HG03378 (cell line): ENCODE data around the gene FHDC1.

Source experiments
- ATAC-seq: cut with Tn5 transposase; IDR thresholded peaks from one replicate; pipeline ENCODE4 v1.9.1; 2021; ENCODE audit warnings: mild to moderate bottlenecking, moderate library complexity; ENCODE audit not compliant: unreplicated experiment

Gene FHDC1

DNA sequence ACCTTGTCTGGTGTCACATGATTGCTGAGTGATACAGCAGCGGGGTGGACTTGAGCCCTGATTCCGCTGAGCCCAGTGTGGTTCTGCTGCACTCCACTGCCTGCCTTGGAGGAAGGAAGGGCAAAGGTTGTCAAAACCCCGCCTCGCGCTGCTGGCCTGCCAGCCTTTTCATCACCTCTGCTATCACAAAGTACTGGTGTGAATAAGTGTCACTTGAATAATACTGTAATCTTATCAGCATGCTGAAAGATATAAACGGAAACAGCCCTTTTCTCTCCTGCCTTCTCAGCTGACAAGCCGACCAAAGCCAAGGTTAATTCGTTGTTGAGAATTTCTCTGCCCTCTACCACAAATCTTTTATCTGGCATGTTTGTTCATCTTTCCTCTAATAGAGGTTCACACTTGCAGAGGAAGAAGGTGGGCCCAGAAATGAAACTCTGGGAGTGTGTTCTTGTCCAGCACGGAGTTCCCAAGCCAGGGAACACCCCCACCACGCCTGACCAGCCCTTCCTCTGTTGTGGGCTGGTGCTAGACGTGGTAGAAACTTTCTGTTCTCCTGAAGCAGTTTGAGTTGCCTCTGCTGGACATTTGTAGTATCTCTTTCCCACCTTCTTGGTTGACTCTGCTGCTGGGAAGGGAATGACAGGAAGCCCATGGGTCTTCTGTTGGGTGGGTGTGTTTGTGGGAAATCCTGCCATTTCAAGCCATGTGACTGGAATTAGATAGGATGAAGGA is 21.5 kb downstream of the FHDC1 start:
- no peak for ATAC-seq

DNA sequence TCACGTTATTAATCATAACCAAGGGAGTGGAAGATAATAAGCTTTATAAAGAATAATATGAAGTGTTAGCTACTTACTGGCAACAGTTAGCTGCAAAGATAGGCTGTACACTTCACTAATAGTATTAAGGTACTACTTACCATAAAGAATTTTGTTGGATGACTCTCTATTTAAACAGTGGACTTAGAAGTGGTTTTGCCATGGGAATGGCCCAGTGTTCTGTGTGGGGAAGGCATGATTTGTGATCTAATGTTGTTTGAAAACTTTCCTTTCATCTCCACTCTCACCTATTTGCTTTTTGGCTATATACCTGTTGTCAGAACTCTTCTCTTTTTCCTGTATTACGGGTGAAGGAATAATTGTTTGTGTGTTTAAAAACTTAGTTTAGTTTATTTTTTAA is 23.0 kb downstream of the FHDC1 start:
- ATAC-seq = no peak

- ATAC-seq = no peak
Measured at GRCh38 chr4:152960082-152960481, 24.0 kb downstream of the FHDC1 start.

DNA sequence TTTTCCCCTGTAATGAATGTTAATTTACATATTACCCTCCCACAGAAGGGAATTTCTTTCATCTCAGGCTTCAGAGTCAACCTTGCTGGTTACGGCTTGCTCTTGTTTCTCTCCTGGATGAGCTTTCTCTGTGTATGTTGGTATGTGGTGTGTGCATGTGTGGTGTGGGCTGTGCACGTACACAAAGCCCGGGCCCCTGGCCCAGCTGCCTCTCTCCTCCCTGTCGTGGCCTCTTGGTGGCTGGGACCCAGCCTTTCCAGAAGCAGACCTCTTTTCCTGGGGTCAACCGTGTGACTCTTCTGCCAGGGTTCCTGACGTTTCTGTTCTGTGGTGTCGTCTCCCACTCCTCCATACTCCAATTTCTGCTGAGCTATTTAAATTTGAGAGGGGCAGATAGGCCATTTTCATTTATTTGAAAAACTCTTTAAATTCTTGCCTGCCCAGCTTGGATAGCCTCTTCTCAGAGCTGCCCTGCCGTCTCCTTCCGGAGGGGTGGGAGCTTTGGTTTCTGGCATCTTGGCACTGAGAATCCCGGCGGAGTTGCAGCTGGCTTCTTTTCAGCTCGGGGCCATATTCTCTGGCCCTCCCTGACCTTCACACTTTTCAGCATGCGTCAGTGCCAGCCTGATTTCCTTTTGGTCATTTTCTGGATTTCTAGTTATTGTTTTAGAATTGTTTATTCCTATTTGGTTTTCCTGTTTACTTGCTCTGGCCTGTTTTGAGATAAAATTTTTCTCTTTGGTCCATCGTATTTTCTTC is 25.1 kb downstream of the FHDC1 start:
- no peak for ATAC-seq

DNA sequence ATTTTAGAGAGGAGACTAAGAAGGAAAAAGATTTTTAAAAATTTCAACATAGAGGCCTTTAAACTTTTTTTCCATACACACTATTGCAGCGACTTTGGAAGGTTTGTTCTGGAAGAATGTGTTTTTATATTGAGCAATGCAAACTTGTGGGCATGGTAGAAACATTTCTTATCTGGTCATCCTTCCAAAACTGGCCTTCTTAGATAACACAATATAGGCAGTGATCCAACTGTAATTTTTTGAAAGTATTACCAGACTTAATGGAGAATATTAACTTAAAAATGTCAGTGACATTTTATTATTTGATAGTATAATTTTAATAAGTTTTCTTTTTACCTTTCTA is 25.6 kb downstream of the FHDC1 start:
- no peak for ATAC-seq

DNA sequence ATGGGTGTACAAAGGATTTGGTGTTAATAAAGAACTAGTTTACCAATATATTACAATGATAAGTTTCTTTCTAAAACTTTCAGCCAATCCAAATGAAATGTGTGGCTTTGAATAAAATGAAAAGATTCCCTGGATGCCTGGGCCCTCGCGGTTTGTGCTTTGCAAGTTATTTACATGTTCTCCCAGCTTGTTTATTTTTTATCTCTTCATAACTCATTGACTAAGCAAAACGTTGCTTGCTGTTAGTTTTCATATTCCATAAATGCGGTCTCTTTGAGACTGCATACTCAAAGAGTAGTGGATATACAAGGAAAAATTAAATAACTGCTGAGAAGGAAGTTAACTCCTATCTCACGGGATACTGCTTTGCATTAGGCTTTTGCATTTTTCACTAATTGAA is 26.0 kb downstream of the FHDC1 start:
- ATAC-seq = no peak

- ATAC-seq = no peak
Measured at GRCh38 chr4:152964335-152964734, 28.2 kb downstream of the FHDC1 start.

GRCh38 chr4:152965611-152966010 is 29.5 kb downstream of the FHDC1 start:
- ATAC-seq = no peak

DNA sequence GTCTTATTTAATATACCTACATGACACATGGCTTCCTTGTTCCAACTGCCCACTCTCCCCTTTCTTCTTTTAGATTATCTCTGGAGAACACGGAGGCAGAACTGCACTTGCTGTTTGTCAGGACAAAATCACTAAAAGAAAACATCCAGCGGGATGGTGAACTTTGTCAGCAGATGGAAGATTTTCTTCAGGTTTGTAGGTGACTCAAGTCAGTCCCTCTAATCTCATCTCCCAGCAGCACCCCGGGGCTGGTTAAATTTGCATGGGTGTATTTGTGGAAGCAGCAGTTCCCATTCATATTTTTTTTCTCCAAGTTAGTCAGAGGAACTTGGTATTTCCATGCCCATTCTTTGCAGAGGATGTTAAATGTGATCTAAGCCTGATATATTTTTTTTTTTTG is 31.8 kb downstream of the FHDC1 start:
- no peak for ATAC-seq

DNA sequence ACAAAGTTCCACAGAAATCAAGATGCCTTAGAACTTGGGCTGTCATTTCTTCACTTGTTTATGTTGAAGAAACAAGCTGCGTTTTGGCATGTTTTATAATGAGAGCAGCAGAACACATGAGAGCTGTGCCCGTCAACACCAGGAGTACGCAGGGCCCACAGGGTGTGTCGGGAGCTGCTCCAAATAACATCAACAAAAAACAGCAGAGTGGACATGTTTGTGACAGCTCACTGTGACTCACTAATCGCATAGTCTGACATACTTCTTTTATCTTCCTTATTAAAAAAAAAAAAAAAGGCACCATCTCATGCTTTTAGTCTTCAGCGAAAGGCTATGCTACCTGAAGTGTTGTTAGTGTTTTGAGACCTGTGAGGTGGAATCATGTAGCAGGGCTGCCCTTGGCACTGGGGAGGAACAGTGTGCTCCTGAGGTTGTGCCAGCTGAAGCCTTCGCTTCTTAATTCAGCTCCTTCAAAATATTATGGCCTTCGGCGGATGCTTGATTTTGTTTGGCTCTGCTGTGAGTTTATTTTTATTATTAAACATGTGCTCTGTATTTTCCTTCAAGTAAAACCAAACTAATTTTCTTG is 32.8 kb downstream of the FHDC1 start:
- ATAC-seq = no peak

GRCh38 chr4:152970102-152970820 is 34.1 kb downstream of the FHDC1 start:
- no peak for ATAC-seq

DNA sequence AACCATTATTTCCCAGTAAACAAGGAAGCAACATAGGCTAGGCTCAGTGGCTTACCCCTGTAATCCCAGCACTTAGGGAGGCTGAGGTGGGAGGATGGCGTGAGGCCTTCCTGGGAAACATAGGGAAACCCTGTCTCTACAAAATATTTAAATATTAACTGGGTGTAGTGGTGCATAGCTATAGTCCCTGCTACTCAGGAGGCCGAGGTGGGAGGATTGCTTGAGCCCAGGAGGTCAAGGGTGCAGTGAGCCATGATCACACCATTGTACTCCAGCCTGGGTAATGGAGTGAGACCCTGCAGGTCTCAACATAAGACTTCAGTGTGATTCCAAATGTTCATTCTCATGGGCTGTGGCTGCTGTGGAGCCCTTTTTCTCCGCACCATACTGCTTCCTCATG is 34.9 kb downstream of the FHDC1 start:
- no peak for ATAC-seq

- no peak for ATAC-seq
Measured at GRCh38 chr4:152972821-152973628, 36.9 kb downstream of the FHDC1 start.

- ATAC-seq = no peak
Measured at GRCh38 chr4:152973629-152974467, 37.7 kb downstream of the FHDC1 start.

- no peak for ATAC-seq
Measured at GRCh38 chr4:152974468-152975379, 38.6 kb downstream of the FHDC1 start.

GRCh38 chr4:152975380-152976211 is 39.5 kb downstream of the FHDC1 start:
- no peak for ATAC-seq

GRCh38 chr4:152976212-152976761 is 40.2 kb downstream of the FHDC1 start:
- no peak for ATAC-seq
